Skin of body (tissue), 2 donors: ENCODE data around the gene NQO2. TPM values are rescaled to one million over a fixed set of nuclear protein-coding genes. Genes with fewer than 3 reads are reported as not detected.

Experiments used
- small RNA-seq: library from RNA; depleted of rRNA; stranded (forward); fragments of <200 nt; gene quantifications from one replicate; pipeline ENCODE3, GENCODE V24; 2014; ENCODE audit warnings: low replicate concordance
- total RNA-seq: library from RNA; depleted of rRNA; stranded (reverse); fragments of >200 nt; gene quantifications from one replicate; pipeline ENCODE4 v1.2.3, GENCODE V29; 2014

NQO2 gene
- total RNA-seq, 1 donor from 2014 or later = 8.7 TPM

Small RNA genes within 50 kb of the gene (small RNA-seq; reads per million reads assigned to genes)
- not detected for gene AL133351.4

Other genes starting within 250 kb of the NQO2 start
- 1.4 TPM for gene MYLK4, start 249.0 kb upstream of the NQO2 start, total RNA-seq
- 24.8 TPM for gene WRNIP1, start 234.5 kb upstream of the NQO2 start, total RNA-seq
- 17.9 TPM for gene SERPINB1, start 158.0 kb upstream of the NQO2 start, total RNA-seq
- gene SERPINB9, start 96.6 kb upstream of the NQO2 start, total RNA-seq = 5.5 TPM
- 36.9 TPM for gene SERPINB6, start 28.3 kb upstream of the NQO2 start, total RNA-seq
- 14.3 TPM for gene RIPK1, start 68.6 kb downstream of the NQO2 start, total RNA-seq
- 13.7 TPM for gene BPHL, start 118.8 kb downstream of the NQO2 start, total RNA-seq
- 65.4 TPM for gene TUBB2A, start 157.7 kb downstream of the NQO2 start, total RNA-seq
- 17.8 TPM for gene TUBB2B, start 227.8 kb downstream of the NQO2 start, total RNA-seq